GM12892 (cell line): ENCODE results near the gene SH3D19.

Experiments used
- POLR2A ChIP-seq: IDR thresholded peaks from 2 replicates; pipeline ENCODE4 v1.6.1; 2011; ENCODE audit warnings: low read depth, low read length, control low read depth
- POLR2AphosphoS5 ChIP-seq: IDR thresholded peaks from 2 replicates; pipeline ENCODE4 v1.6.1; 2011; ENCODE audit warnings: low read depth, low read length, control low read depth
- TAF1 ChIP-seq: IDR thresholded peaks from 2 replicates; pipeline ENCODE4 v1.6.1; 2011; ENCODE audit warnings: low read depth, mild to moderate bottlenecking, control low read depth, low read length, borderline replicate concordance

DNA sequence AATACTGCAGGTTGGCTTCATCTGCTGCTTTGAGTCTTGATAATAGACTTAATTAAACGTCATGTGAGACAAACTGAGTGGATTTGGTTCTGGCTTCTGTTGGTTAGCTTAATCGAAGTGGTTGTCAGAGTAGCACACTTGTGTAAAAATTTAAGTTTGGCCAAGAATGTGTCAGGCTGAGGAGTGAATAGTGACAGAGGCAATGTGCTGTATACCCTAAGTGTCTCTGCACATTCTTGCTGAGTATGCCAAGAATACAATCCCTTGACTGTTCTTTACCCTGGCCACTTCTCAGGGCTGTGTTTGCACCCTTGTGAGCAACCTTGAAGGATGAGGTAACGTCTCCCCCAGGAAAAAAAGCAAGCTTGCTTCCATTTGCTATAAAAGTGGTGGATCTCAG lies 211.1 kb downstream of the SH3D19 start:
- TF ChIP-seq TAF1: no peak
- no peak for TF ChIP-seq POLR2AphosphoS5
- TF ChIP-seq POLR2A: no peak
